RWPE1 (cell line): ENCODE measurements around the gene FAM20C.
A peak's percentile ranks its signal among the peaks of the same experiment; 100 is the strongest.

Experiments
- CTCF ChIA-PET: fragments of 350-600 bp; sonication (Branson Sonifier 250); formaldehyde crosslinking; extraction: SDS; loops from one replicate; lab custom pipeline; 2021; lab: Yijun Ruan, JAX
- POLR2A ChIA-PET: fragments of 400-600 bp; formaldehyde crosslinking; extraction: SDS; loops from one replicate; lab custom pipeline; 2020; ENCODE audit warnings: antibody characterized with exemption; ENCODE audit not compliant: low non-redundant PET; lab: Yijun Ruan, JAX
- DNase-seq: peaks from one replicate; pipeline ENCODE4 v3.0.0; 2012; ENCODE audit warnings: low spot score
- H3K27ac ChIP-seq: fragments of 450-650 bp; 2 replicates; pipeline ENCODE4 v1.5.1; 2017
- TF ChIP-seq, protein P1 (sequence below): fragments of 450-650 bp; conservative IDR thresholded peaks from 2 replicates; pipeline ENCODE4 v1.5.1; 2017; ENCODE audit warnings: low read depth, mild to moderate bottlenecking

The FAM20C gene

DNA sequence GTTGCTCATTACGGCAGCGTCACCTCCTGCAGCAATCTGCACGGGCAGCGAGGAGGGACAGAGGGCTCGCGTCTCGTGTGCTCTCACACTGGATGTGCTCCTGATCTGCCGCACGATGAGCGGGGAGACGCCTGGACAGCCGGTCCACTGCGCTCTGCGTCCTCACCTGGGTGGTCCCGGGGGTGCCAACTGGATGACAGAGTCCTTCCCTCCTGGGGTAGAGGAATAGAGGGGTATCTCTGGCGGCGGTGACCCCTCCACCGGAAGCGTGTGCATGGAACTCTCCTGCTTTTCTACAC is 3.4 kb downstream of the FAM20C start:
- ChIA-PET CTCF (no interaction called here), POLR2A (no interaction called here)
- TF ChIP-seq, protein P1, sequence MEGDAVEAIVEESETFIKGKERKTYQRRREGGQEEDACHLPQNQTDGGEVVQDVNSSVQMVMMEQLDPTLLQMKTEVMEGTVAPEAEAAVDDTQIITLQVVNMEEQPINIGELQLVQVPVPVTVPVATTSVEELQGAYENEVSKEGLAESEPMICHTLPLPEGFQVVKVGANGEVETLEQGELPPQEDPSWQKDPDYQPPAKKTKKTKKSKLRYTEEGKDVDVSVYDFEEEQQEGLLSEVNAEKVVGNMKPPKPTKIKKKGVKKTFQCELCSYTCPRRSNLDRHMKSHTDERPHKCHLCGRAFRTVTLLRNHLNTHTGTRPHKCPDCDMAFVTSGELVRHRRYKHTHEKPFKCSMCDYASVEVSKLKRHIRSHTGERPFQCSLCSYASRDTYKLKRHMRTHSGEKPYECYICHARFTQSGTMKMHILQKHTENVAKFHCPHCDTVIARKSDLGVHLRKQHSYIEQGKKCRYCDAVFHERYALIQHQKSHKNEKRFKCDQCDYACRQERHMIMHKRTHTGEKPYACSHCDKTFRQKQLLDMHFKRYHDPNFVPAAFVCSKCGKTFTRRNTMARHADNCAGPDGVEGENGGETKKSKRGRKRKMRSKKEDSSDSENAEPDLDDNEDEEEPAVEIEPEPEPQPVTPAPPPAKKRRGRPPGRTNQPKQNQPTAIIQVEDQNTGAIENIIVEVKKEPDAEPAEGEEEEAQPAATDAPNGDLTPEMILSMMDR = no peak
- no peak for DNase-seq
- H3K27ac ChIP-seq = peak overlapping the region; percentile 91

DNA sequence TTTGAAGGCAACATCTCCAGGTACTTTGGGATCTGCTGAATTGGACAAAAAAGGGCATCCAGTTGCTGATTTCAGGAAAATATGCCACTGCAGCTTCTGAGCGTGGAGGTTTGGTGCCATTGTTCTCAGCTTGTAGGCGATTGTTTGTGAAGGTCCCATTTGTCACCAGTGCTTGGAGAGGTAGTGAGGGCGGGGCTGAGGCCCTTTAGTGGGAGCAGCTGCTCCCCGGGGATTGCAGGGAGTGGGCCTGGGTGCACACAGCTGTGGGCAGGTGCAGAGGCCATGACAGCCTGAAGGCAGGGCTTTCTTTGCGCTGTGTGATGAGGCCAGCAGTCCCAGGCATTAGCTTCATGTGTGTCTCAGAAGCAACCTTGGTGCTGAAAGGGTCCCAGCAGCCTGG is 3.9 kb downstream of the FAM20C start:
- CTCF ChIA-PET = no interaction called here
- peak overlapping the region; percentile 6; the same call in 1 of the 2 replicates for H3K27ac ChIP-seq
- POLR2A ChIA-PET = interaction anchor here (0.9 kb wide), 1 partner anchor 21 kb away, joined by 3 read pairs; no protein-coding TSS in a partner anchor
- TF ChIP-seq, protein P1 = no peak
- DNase-seq = no peak

DNA sequence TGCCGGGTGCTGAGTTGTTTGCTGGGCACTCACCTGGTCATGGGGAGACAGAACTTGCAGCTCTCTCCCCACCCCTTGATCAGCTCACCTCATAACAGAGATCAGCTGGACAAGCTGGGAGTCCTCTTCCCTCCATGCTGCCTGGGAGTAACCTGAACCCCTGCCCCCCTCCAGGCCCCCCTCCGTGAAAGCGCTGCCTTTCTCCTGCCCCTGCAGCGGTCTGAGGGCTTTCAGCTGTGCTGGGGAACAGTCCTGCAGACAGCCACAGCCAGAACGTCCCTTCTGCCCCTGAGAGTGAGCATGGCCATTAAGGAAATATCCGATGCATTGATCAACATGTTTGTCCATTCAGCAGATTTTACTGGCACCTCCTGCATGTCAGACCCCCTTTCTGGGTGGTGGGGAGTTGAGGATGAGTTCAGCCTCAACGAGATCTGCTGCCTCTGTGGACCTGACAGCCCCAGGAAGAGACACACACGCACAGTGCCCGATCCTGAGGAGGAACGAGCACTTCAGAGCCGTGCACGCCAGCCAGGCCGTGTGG is 4.5 kb downstream of the FAM20C start:
- CTCF ChIA-PET = interaction anchor here (0.6 to 1.1 kb wide), 2 partner anchors 133 to 569 kb away, joined by 4 read pairs; no protein-coding TSS in a partner anchor
- DNase-seq = no peak
- POLR2A ChIA-PET = interaction anchor here (0.9 kb wide), 1 partner anchor 20 kb away, joined by 3 read pairs; no protein-coding TSS in a partner anchor

DNA sequence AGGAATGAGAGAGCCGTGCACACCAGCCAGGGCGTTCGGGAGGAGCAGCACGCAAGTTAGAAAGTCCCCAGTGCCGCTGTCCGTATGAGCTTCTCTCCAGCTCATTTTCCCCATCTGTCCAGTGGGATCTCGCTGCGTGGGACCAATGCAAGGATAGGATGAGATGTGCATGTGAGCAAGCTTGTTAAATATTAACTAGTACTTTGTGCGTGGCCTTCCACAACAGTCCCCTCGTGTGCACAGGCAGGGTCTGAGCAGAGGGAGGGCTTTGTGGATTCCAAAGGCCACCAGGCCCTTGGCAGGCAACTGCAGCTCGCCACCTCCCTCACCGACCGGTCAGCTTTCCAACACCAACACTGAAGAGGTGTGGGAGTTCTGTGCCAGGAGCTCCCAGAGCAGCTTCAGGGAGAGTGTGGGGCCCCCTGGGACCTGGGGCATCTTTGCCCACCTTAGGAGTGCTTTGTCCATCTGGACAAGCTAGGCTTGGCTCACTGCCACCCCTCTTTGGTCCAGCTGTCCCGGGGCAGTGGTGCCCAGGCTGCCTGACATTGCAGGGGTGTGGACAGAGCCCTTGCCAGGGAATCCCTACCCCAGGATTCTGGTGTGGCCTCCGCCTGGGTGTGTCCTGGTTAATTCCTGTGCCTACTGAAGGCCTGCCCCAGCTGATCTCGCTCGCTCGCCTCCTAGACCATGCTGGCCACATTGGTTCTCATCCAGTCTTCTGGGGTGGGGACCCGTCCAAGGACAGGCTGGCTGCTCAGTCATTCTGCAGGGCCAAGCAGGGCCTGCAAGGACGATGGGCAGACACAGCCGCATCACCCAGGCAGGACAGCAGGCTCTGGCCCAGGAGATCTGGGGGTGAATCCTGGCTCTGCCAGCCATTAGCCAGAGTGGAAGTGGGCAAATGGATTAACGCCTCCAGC is 5.3 kb downstream of the FAM20C start:
- ChIA-PET CTCF (interaction anchor here (0.6 to 1.1 kb wide), 3 partner anchors 22 to 568 kb away, joined by 3 to 4 read pairs (median 4); no protein-coding TSS in a partner anchor), POLR2A (no interaction called here)
- no peak for DNase-seq
- TF ChIP-seq, protein P1 = no peak
- H3K27ac ChIP-seq = no peak overlapping the region

More for the DNA sequence above, 4.5 kb downstream of the FAM20C start:
- H3K27ac ChIP-seq = peak overlapping the region; percentile 6; the same call in 1 of the 2 replicates
- TF ChIP-seq, protein P1 = no peak

DNA sequence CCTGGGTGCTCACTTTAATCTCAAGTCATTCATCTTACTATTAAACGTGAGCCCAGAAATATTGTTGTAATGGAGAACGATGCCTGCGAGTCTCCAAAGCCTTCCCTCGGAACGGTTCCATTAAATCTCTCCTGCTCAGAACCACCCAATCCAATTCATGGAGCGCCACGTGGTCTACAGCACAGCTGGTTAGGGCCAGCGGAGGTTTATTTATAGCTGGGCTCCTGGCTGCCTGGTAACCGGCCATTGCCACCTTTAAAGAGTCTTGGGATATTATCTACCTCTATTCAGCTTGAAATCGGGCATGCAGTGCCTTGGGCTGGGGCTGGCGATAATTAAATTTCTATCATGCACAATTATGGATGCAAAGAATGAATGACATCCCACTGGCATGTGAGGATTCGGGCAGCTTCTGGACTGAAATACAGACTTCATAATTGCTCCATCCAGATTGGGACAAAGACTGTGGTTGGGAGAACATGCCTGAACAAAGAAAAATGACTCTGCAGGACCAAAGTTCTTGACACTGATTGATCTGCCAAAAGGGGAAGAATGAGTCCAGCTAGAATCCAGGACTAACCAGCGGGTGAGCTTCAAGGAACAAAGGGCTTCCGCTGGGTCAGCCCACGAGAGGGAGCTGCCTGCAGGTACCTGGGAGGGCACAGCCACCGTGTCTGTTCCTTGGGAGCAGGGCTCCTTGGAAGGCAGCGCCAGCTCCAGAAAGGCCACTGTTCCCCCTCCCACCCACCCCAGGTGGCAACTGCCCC is 7.3 kb downstream of the FAM20C start:
- TF ChIP-seq, protein P1 = no peak
- DNase-seq = no peak
- CTCF ChIA-PET = interaction anchor here (0.6 to 1.1 kb wide), 3 partner anchors 34 to 1560 kb away, joined by 3 to 6 read pairs (median 3); no protein-coding TSS in a partner anchor
- POLR2A ChIA-PET = no interaction called here
- peak overlapping the region; percentile 23 for H3K27ac ChIP-seq

DNA sequence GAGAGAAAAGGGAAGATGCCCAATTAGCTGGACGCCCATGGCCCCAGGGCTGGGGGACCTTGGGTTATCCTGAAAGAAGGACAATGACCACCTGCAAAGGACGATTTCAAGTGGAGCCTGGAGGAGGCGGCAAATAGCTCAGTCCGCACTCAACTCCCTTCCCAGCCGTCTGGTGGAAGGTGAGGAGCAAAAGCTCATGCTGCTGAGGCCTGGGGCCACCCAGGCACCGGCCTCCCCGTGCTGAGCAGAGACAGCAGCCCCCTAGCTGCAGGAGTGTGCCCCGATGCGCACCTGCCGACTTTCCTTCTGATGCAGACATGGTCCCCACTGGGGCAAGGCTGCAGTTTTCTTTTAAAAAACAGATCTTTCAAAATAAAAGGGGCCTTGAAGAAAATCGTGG is 7.9 kb downstream of the FAM20C start:
- H3K27ac ChIP-seq = peak overlapping the region; percentile 23; the same call in 1 of the 2 replicates
- CTCF ChIA-PET = interaction anchor here (0.6 to 1.1 kb wide), 3 partner anchors 34 to 205 kb away, joined by 3 to 6 read pairs (median 4); no protein-coding TSS in a partner anchor
- TF ChIP-seq, protein P1 = no peak
- POLR2A ChIA-PET = no interaction called here
- no peak for DNase-seq
